GM12864 (cell line): Measurements from ENCODE around the gene BBS4.

ENCODE experiments used
- DNase-seq: peaks from one replicate; pipeline ENCODE4 v3.0.0-alpha.2; 2011; ENCODE audit warnings: low read depth
- H3K4me3 ChIP-seq: 2 replicates; pipeline ENCODE4 v1.5.1; 2011; ENCODE audit warnings: mild to moderate bottlenecking, low read depth, low read length, control low read depth
- TF ChIP-seq, protein P1 (sequence below): IDR thresholded peaks from 2 replicates; pipeline ENCODE4 v1.5.1; 2011; ENCODE audit warnings: low read depth, mild to moderate bottlenecking, moderate library complexity, low read length, control low read depth, inconsistent platforms; ENCODE audit errors: missing control alignments

The BBS4 gene

DNA sequence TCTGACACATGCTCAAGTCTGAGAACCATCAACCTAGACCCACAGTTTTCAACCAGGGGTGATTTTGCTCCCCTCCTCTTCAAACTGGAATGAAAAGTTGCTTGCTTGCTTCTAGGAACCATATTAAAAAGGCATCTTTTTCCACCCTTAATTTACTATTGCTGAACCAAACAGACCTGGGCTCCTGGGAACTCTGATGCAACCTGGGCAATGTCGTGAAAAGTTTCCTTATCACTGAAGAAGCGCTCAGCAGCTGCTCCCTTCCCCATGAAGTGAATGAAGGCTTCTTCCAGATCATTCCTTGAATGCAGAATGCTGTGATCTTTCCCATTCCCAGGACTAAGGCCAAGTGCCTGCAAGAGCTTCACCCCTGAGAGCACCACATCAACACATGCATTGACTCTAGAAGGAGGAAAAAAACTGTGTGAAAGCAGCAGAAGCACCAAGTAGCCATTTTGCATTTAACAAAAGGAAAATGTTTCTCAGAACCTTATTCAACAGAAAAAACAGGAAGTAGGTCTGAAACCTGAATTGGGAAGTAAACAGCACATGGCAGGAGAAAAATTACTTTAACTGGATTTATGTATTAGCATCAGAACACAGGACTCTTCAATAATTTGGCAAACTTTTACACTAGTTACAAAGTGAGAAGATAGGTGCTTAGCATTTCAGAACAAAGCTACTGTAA is 88.8 kb downstream of the BBS4 start:
- TF ChIP-seq, protein P1, sequence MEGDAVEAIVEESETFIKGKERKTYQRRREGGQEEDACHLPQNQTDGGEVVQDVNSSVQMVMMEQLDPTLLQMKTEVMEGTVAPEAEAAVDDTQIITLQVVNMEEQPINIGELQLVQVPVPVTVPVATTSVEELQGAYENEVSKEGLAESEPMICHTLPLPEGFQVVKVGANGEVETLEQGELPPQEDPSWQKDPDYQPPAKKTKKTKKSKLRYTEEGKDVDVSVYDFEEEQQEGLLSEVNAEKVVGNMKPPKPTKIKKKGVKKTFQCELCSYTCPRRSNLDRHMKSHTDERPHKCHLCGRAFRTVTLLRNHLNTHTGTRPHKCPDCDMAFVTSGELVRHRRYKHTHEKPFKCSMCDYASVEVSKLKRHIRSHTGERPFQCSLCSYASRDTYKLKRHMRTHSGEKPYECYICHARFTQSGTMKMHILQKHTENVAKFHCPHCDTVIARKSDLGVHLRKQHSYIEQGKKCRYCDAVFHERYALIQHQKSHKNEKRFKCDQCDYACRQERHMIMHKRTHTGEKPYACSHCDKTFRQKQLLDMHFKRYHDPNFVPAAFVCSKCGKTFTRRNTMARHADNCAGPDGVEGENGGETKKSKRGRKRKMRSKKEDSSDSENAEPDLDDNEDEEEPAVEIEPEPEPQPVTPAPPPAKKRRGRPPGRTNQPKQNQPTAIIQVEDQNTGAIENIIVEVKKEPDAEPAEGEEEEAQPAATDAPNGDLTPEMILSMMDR, result no peak
- no peak for DNase-seq
- H3K4me3 ChIP-seq, result no peak overlapping the region

DNA sequence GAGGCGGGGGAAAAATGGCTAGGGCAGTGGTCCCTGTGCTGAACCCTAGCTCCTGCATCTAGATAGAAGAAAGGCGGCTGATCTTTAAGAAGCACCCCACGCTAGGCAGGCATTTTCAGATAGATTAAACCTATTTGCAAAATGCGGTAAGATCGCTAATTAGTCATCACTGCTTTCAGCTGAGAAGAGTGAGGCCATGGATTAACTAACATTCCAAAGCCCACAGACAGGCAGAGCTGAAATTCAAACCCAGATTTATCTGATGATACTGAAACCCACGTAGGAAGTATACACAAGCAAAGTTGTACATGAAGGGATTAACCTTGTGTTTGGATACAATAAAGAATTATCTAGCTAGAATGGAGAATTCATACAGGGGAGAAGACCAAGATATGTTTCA is 92.8 kb downstream of the BBS4 start:
- no peak overlapping the region for H3K4me3 ChIP-seq
- TF ChIP-seq, protein P1, result no peak
- DNase-seq, result no peak

DNA sequence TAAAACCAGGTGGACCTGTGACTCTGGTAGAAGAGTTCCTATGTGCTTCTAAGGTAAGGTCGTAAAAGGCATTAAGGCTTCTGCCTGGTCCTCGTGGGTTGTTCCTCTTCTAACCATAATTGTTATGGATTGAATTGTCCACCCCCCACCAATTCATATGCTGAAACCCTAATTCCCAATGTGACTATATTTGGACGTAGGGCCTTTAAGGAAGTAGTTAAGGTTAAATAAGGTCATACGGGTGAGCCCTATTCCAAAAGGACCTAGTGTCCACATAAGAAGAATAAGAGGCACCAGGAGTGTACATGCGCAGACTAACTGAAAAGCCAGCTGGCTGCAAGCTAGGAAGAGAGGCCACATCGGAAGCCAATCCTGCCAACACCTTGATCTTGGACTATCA is 95.6 kb downstream of the BBS4 start:
- no peak overlapping the region; the same call in 1 of the 2 replicates for H3K4me3 ChIP-seq
- TF ChIP-seq, protein P1, result no peak
- no peak for DNase-seq

DNA sequence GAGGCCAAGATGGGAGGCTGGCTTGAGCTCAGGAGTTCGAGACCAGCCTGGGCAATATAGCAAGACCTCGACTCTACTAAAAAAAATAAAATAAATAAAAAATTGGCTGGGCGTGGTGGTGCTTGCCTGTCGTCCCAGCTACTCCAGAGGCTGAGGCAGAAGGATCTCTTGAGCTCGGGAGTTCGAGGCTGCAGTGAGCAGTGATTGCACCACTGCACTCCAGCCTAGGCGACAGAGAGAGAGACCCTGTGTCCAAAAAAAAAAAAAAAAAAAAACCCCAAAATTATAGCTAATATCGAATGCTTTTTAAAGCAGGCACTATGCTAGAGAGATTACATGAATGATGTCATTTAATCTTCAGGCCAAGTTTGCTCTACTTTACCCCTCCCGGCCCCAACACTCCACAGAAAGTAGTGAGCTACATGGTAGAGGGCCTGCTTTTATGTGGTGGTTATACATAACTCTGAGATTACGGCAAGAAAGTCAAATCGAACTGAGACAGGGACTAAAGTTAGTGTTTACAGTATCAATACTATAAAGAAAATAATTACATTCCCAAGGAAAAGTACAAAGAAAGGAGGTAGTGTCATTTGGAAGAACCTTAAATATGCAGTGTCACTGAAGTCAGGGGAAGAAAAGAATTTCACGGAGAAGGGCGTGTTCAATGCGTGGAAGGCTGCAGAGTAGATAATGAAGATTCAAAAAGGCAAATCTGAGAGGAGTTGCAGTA is 96.4 kb downstream of the BBS4 start:
- H3K4me3 ChIP-seq, result peak overlapping the region; percentile 83
- TF ChIP-seq, protein P1, result no peak
- DNase-seq, result no peak

DNA sequence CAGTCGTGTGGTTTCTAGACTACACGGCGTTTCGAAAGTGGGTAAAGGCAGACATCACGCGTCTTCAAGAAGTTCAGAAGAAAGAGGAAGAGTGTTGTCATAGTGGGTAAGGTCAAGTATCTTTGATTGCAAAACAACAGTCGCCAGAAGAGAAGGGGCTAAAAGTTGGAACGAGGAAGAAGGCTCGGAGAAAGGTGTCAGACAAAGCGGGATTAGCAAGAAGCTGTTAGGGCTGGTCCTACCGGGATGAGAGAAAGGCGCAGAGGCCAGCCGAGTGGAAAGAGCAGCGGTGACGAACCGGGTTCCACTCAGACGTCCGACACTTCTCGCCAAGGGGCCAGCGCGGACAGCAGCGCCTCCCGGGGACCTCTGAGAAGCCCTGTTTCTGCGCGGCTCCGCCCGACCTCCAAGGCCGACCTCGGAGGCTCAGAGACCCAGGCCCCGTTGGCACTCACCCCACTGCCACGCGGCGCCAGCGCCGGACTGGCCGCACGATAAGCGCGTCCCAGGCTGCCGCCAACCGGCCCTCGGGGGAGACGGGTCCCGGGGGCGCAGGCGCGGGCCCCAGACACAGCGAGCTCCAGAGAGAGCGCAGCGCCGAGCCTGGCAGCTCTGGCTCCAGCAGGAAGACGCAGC is 97.1 kb downstream of the BBS4 start:
- DNase-seq, result peak; percentile 80
- TF ChIP-seq, protein P1, result no peak
- H3K4me3 ChIP-seq, result peak overlapping the region; percentile 83

DNA sequence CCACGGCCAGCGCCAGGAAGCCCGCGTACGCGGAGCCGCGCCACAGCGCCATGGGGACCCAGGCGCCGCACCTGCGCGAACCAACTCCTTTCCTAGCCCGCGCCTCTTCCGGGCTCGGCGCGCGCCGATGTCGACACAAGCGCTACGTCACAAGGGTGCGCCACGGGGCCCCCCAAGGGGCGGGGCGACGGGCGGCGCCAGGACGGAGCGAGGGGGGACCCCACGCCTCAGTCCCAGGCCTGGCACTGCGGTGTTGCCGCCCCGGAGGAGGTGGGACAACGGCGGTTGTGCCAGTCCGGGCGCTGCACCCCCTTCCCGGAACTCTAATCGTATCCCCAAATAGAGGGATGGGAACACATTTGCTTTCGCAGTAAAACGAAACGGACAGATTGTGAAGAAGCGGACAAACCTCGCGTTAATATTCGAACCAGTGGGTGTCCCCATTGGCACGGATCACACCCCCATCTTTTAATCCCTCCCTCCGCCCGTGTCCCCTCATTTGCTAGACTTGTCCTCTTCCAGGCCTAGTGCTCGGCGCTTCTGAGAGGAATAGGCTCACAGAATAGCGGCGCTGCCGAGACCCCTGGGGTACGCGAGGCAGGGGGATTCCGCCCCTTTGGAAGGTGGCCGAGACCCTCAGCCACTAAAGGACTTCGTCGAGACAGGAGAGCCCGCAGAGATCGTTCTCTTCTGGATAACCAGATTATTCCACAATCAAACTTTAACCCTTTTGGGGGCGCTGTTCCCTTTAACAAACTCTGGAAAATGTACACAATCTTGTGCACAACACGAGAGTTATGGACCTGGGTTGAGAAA is 97.8 kb downstream of the BBS4 start, which contains the start of gene ADPGK:
TSS of gene ADPGK (minus strand) at position 119 of the 816 bp plus-strand sequence. CDS start at position 52, 67 bp downstream.
- peak; percentile 66 for DNase-seq
- peak within 1 kb of the TSS; percentile 83 for H3K4me3 ChIP-seq
- TF ChIP-seq, protein P1, result peak; percentile 56
